HG02870 (cell line): ENCODE measurements around the gene GRIN1.
"Not testable (repeated sequence)": the region's sequence is repeated elsewhere in the genome, so short reads cannot be mapped to it uniquely, and the experiment has no call there.

Source experiments
- ATAC-seq: cut with Tn5 transposase; IDR thresholded peaks from one replicate; pipeline ENCODE4 v1.9.1; 2021; ENCODE audit warnings: mild to moderate bottlenecking, moderate library complexity; ENCODE audit not compliant: unreplicated experiment

The GRIN1 gene

DNA sequence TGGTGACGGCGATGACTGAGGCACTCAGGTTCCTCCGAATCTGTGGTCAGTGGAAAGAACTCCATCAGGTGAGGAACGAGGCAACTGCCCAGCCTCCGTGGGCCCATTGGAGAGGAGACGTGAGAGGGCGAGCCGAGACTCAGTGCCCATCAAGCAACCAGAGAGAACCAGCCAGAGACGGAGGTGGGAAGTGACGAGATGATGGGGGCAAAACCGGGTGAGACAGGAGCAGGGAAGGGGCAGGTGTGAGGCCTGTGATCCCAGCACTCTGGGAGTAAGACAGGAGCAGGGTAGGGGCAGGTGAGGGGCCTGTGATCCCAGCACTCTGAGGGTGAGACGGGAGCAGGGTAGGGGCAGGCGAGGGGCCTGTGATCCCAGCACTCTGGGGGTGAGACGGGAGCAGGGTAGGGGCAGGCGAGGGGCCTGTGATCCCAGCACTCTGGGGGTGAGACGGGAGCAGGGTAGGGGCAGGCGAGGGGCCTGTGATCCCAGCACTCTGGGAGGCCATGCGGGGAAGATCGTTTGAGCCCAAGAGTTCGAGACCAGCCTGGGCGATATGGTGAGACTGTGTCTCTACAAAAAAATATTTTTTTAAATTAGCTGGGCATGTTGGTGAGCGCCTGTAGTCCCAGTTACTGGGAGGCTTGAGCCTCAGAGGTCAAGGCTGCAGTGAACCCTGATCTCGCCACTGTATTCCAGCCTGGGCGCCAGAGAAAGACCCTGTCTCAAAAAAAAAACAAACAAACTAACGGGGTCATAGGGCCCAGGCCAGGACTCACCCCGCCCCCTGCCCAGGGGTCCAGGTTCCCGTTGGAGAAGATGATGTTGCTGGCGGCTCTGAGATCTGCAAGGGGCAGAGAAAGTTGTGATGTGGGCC is 27.8 kb upstream of the GRIN1 start:
- no peak for ATAC-seq

DNA sequence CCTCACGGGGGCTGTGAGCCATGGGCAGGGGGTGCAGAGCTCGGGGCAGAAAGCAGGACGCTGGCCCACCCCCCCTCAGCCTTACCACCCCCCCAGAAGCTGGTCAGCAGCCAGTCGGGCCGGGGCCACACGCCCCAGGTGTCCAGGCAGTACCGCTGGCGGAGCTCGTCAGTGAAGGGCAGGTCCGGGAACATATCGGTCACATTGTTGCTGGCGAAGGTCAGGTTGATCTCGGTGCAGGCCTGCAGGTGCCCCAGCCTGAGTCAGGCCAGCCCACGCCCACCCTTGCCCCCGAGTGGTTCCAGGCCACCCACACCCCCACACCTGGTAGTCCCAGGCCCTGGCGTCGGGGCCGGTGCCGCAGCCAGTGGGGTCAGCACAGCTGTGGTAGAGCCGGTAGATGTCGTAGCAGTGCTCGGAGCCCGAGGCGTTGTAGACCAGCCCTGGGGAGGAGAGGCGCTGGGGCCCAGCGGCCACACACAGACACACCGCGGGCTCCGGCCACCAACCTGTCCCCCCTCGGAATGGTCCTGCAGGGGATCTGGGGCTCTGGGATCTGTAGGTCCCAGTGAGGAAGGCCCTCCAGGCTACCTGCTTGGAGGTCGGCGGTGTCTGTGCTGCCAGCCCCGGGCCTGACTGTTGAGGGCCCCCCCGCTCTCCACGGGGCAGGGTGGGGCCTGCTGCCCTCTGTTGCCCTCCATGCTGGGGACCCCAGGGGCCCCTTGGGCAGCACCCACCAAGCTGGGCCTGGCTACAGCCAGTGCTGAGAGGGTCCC is 27.0 kb upstream of the GRIN1 start:
- ATAC-seq, result no peak

DNA sequence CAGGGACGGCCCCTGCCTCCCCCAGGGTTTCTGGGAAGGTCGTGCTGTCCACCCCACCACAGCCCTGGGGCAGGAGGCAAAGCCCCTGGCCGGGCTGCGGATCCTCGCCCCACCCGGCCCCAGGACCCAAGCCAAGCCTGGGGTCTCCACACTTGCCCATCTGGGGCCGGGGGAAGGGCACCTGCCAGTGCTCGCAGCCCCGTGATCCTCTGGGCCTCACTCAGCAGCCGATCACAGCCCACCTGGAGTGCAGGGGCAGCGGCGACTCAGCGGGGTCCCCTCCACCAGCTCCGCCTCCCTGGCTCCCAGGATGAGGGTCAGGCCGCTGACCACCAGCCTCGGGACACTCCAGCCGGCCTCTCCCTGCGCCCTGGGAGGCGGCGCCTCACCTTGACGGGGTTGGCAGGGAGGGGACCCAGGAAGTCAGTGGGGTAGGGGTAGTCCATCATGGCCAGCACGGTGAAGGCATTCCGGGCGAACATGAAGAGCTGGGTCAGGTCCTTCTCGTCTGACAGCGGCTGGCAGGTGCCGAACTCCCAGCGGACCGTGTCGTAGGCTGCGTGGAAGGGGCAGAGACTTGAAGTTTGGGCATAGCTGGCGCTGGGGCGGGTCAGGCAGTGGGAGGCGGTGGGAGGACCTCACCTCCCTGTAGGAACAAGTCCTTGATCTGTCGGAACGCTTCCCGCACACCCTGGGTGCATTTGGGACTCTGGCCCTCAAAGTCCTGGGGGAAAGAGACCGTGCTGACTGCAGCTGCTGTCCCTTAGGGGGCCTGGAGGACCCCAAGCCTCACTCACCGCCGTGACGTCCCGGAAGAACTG is 26.2 kb upstream of the GRIN1 start:
- ATAC-seq, result no peak

DNA sequence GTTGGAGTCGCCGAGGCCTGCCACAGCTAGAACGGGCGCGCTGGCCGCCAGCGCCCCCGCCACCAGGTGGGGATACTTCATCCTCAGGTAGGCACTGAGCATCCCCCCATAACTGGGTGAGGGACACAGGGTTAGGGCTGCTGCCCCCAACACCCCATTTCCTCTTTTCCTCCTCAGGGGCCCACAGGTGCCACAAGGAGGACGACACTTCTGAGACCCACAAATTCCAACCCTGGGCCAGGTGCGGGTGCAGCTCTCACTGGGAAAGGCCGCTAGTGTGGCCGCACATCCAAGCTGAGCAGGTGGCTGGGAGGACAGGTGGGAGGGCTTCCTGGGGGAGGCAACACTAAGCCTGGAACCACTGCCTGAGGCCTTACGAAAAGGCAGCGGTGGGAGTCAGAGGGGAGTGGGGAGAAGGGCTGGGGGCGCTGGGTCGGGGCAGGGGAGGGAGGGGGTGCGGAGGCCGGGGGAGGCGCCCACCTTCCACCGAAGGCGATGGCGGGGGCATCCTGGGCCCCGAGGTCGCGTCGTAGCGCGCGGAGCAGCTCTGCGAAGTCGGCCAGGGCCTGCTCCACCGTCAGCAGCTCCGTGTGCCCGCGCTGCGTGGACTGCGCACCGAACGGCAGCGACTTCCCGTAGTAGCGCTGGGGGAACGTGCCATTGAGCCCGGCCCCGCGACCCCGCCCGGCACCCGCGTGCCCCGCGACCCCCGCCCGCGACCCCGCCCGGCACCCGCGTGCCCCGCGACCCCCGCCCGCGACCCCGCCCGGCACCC is 25.4 kb upstream of the GRIN1 start:
- ATAC-seq, result no peak

DNA sequence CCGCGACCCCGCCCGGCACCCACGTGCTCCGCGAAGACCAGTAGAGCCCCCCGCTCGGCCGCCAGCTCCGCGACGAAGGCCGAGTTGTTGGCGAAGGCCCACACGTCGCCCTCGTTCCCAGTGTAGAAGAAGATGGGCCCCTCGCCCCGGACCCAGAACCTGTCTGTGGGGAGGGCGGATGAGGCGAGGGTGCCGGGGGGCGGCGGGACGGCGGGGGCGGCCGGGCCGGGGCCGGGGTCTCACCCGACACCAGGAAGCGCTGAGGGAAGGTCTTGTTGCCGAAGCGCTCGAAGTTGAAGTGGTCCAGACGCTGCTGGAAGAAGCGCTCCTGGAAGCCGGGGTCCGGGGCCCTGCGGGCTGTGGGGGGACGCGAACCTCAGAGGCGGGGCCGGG is 24.7 kb upstream of the GRIN1 start:
- ATAC-seq, result no peak

DNA sequence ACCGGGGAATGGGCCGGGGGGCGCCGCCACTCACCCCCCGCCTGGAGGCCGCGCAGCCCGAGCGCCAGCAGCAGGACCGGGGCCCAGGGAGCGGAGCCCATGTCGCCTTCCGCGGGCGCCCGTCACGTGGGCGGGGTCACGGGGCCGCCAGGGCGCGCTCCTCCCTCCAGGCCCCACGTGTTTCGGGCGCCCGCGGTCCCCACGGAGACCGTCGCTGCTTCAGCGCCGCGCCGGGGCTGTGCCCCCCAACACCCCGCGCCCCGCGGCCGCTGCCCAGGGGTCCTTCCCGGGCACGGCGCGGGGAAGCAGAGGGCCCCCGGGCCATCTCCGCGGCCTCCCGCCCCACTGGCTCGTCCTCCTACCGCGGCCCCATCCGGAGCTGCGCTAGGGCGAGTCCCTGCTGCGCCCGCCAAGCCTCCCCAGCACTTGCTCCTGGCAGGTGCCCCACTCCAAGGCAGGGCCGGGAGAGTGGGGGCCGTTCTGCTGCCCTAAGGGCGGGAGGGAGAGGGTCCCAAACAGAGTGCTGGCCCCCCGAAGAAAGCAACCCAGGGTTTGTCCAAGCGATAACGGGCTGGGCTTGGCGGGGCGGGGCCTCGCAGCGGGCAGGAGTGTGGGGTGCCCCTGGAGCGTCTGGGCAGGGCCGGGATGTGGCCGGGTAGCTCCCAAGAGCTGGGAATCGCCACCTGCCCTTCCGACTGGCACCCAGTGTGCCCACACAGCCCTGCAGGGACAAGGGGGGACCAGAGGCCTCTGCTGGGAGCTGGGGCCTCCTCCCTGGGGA is 24.2 kb upstream of the GRIN1 start, which contains the start of gene DPP7:
Gene DPP7, minus strand, starts transcription at position 121 of the 781 bp plus-strand sequence. Its CDS starts 20 bp downstream, at position 101.
- no peak for ATAC-seq

DNA sequence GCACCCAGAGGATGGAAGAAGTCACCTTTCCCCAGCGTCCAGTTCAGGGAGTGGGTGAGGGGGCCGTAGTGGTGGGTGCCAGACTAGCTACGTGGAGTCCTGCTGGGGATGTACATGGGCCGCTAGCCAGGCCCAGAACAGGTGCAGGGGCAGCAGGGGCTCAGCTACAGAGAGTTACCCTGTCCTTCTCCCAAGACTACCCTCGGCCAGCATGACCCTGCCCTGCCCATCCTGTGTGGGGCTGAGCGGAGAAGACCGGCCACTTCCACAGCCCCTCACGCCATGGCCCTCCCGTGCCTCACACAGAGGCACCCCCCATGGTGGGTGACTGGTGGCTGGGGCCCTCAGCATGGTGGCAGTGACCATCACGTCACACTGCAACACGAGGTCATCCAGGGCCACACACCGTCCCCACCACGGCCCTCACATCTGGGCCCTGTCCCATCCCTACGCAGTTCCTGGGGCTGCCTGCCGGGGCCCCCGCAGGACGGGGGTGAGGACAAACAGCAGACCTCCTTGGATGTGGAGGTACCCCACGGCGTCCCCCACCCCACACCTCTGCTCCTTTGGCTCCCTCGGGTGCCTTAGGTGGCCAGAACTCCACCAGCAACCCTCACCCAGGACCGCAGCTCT is 23.4 kb upstream of the GRIN1 start:
- ATAC-seq, result no peak

DNA sequence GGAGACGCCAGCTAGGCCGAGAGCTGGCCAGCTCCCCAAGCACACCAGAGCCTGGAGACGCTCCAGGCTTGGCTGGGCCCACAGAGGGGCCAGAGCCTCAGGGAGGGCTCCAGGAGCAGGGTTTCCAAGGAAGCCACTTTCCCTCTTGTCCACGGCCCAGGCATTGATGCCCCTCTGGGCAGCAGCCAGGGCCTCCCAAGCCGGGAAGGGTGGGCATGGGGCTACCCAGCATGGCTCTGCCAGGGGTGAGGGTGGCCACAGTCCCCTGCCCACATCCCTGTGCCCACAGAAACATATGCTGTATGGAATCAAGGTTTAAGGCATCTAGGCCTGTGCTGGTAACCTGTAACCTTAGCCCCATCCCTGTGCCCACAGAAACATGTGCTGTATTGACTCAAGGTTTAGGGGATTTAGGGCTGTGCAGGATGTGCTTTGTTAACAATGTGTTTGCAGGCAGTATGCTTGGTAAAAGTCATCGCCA is 22.9 kb upstream of the GRIN1 start:
- ATAC-seq, result no peak

DNA sequence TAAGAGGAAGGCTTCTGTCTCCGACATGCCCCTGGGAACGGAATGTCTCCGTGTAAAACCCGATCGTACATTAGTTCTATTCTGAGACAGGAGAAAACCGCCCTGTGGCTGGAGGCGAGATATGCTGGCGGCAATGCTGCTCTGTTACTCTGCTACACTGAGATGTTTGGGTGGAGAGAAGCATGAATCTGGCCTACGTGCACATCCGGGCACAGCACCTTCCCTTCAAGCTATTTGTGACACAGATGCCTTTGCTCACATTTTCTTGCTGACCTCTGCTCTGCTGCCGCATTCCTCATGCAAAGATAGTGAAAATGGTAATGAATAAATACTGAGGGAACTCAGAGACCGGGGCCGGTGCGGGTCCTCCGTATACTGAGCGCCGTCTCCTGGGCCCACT is 22.2 kb upstream of the GRIN1 start:
- ATAC-seq, result no peak

DNA sequence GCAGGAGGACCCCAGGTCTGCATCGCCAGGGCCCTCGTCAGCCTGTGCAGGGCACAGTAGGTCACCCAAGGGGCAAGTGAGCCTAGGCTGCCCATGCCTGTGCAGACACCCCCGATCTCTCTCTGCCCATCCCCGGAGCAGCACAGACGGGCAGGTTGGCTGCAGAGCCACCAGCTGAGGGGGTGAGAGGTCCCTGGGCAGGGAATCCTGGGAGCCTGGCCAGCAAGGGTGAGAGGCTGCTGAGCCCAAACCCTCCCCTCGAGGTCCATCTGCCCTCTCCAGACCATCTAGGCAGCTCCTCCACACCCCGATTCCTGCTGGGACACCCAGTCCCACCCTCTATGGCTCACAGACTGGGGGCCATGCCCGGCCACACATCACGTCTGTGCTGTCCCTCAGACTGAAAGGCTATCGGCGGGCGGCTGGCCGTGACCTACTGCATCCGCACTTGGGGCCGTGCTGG is 21.7 kb upstream of the GRIN1 start:
- no peak for ATAC-seq

DNA sequence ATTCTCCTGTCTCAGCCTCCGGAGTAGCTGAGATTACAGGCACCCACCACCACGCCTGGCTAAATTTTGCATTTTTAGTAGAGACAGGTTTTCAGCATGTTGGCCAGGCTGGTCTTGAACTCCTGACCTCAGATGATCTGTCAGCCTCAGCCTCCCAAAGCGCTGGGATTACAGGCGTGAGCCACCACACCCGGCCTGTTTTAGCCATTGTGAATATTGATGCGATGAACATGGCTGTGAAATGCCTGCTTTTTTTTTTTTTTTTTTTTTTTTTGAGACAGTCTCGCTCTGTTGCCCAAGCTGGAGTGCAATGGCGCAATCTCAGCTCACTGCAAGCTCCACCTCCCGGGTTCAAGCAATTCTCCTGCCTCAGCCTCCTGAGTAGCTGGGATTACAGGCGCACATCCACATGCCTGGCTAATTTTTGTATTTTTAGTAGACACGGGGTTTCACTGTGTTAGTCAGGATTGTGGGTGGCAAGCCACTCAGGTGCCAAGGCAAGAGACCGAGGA is 20.8 kb upstream of the GRIN1 start:
- ATAC-seq, result not testable (repeated sequence)

DNA sequence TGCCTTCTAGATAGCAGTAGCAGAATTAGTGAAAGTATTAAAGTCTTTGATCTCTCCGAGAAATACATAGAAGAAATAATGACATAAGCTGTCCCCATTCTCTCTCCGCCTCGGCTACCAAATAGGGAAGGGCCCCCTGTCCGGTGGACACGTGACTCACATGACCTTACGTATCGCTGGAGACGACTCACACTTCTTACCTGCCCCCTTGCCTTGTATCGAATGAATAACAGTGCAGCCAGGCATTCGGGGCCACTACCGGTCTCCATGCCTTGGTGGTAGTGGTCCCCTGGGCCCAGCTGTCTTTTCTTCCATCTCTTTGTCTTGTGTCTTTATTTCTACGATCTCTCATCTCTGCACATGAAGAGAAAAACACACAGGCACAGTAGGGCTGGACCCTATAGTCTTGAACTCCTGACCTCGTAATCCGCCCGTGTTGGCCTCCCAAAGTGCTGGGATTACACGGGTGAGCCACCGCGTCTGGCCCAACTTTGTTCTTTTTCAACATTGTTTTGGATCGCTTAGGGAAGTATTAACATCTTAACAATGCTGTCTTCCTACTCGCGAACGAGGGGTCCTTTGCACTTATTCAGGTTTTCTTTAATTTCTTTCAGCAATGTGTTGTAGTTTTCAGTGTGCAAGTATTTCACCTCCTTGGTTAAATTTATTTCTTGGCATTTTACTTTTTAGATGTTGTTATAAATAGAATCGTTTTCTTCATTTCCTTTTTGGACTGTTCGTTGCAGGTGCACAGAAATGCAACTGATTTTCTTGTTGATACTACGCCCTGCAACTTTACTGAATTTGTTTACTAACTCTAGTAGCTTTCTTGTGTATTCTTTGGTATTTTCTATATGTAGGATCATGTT is 16.8 kb upstream of the GRIN1 start:
- ATAC-seq, result not testable (repeated sequence)

DNA sequence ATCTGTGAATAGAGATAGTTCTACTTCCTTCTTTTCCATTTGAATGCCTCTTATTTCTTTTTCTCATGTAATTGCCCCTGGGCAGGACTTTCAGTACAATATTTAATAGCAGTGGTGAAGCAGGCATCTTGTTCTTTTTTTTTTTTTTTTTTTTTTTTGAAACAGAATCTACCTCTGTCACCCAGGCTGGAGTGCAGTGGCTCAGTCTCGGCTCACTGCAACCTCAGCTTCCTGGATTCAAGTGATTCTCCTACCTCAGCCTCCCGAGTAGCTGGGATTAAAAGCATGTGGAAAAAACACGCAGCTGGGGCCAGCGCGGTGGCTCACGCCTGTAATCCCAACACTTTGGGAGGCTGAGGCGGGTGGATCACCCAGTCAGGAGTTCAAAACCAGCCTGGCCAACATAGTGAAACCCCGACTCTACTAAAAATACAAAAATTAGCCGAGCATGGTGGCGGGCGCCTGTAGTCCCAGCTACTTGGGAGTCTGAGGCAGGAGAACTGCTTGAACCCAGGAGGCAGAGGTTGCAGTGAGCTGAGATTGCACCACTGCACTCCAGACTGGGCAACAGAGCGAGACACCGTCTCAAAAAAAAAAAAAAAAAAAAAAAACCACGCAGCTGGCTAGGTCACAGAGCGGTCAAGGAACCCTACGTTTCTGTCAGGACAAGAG is 16.0 kb upstream of the GRIN1 start:
- ATAC-seq, result not testable (repeated sequence)

DNA sequence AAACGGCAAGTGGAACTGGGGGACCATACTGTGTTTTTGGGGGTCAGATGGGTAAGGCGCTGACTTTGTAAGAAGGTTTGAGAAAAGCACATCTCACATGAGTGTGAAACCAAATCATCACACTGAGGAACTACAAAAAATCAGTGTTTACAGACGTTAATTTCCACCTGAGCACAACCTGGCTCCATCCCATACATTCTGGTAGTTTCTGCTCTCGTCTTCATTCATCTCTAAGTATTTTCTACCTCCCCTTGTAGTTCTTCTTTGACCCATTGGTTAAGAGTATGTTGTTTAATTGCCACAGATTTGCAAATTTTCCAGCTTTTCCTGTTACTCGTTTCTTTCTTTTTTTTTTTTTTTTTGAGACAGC is 15.5 kb upstream of the GRIN1 start:
- ATAC-seq, result no peak

DNA sequence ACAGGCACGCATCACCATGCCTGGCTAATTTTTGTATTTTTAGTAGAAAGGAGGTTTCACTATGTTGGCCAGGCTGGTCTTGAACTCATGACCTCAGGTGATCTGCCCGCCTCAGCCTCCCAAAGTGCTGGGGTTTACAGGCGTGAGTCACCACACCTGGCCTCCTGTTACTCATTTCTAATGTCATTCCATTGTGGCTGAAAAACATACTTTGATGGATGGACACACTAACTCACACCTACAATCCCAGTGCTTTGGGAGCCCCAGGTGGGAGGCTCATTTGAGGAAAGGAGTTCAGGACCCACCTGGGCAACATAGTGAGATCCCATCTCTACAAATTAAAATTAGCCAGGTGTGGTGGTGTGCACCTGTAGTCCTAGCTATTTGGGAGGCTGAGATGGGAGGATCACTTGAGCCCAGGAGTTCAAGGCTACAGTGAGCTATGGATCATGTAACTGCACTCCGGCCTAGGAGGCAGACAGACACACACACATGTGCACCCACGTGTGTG is 14.9 kb upstream of the GRIN1 start:
- ATAC-seq, result not testable (repeated sequence)

DNA sequence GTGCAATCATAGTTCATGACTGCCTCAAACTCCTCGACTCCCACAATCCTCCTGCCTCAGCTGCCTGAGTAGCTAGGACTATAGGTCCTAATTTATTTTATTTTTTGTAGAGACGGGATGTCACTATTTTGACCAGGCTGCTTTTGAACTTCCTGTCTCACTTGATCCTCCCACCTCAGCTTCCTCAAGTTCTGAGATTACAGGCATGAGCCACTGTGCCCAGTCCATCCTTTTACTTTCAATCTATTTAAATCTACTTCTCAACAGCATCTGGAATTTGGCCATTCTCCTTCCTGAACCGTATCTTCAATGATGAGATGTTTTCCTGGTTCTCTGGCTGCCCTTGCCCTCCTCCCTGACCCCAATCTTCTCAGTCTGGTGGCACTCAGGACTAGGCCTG is 12.2 kb upstream of the GRIN1 start:
- ATAC-seq, result no peak
